B cell (primary cell): ENCODE results near the gene SNAPC4. TPM values are rescaled to one million over a fixed set of nuclear protein-coding genes. Genes with fewer than 3 reads are reported as not detected.
A peak's percentile ranks its signal among the peaks of the same experiment; 100 is the strongest.

ENCODE experiments used
- ATAC-seq: fragments of 200-7000 bp; cut with Tn5 transposase; one replicate; pipeline ENCODE4 v1.10.0; 2021; ENCODE audit warnings: low read depth, mild to moderate bottlenecking, moderate number of reproducible peaks, moderate library complexity
- CTCF ChIA-PET: fragments of 350-600 bp; sonication (Branson Sonifier 250); formaldehyde crosslinking; loops from one replicate; lab custom pipeline; 2021; ENCODE audit warnings: antibody characterized with exemption, inconsistent platforms; lab: Charles Lee
- POLR2A ChIA-PET: fragments of 350-600 bp; sonication (Branson Sonifier 250); formaldehyde crosslinking; loops from one replicate; lab custom pipeline; 2021; ENCODE audit warnings: antibody characterized with exemption; lab: Charles Lee
- DNase-seq: peaks from one replicate; pipeline ENCODE4 v3.0.0; 2013
- H2AFZ ChIP-seq: 2 replicates; pipeline ENCODE4 v1.6.1; 2012; ENCODE audit warnings: mild to moderate bottlenecking, low read depth, low read length; ENCODE audit not compliant: insufficient read depth, poor library complexity, severe bottlenecking
- H3K27ac ChIP-seq, 2 donors: 1 replicate in 1 of 2; 2 replicates in 1 of 2; pipeline ENCODE4 v1.5.1; 2012 to 2013; ENCODE audit warnings: low read length in 2 of 2, mild to moderate bottlenecking in 2 of 2, moderate library complexity in 1 of 2
- H3K27me3 ChIP-seq, 4 experiments: fragments of 200-600 bp in 1 of 4; sonication (generic) in 1 of 4; replicated peaks in 1 of 4; 1 replicate in 2 of 4; 2 replicates in 2 of 4; pipeline versions ENCODE4 v1.6.1 to v1.7.0; 2013 to 2016; ENCODE audit warnings: low read length in 3 of 4, mild to moderate bottlenecking in 2 of 4, mixed read lengths in 1 of 4, moderate library complexity in 1 of 4; ENCODE audit not compliant: insufficient read depth in 4 of 4, control insufficient read depth in 3 of 4; ENCODE audit errors: control extremely low read depth in 1 of 4
- H3K36me3 ChIP-seq, 2 experiments: replicated peaks in 1 of 2; 1 replicate in 1 of 2; 2 replicates in 1 of 2; pipeline versions ENCODE4 v1.6.1 to v1.7.1; 2013; ENCODE audit warnings: low read length in 1 of 2; ENCODE audit not compliant: insufficient read depth in 2 of 2, control insufficient read depth in 1 of 2; ENCODE audit errors: control extremely low read depth in 1 of 2, extremely low read depth in 1 of 2
- H3K4me1 ChIP-seq, 2 donors: fragments of 200-600 bp in 1 of 2; sonication (generic) in 1 of 2; 1 replicate in 1 of 2; 2 replicates in 1 of 2; pipeline versions ENCODE4 v1.5.1 to v1.6.1; 2013 to 2017; ENCODE audit warnings: low read length in 2 of 2; ENCODE audit not compliant: control insufficient read depth in 2 of 2, insufficient read depth in 2 of 2
- H3K4me2 ChIP-seq: replicated peaks from 2 replicates; pipeline ENCODE3; 2012; ENCODE audit warnings: mild to moderate bottlenecking, low read depth, low read length; ENCODE audit not compliant: poor library complexity, severe bottlenecking
- H3K4me3 ChIP-seq, 5 experiments: fragments of 200-600 bp in 1 of 5; sonication (generic) in 1 of 5; 1 replicate in 3 of 5; 2 replicates in 2 of 5; pipeline versions ENCODE4 v1.5.1 to v1.7.0; 2011 to 2016; ENCODE audit warnings: low read length in 4 of 5, mild to moderate bottlenecking in 4 of 5, low read depth in 2 of 5, control low read depth in 1 of 5, moderate library complexity in 1 of 5; ENCODE audit not compliant: insufficient read depth in 1 of 5; ENCODE audit errors: control extremely low read depth in 1 of 5, extremely low read depth in 1 of 5
- H3K79me2 ChIP-seq: fragments of 200-600 bp; sonication (generic); one replicate; pipeline ENCODE4 v1.6.0; 2016; ENCODE audit warnings: low read length; ENCODE audit not compliant: control insufficient read depth, insufficient read depth
- H3K9ac ChIP-seq: fragments of 200-600 bp; sonication (generic); 2 replicates; pipeline ENCODE4 v1.6.1; 2017; ENCODE audit warnings: mild to moderate bottlenecking, low read length, moderate library complexity
- H3K9me3 ChIP-seq, 3 donors: one replicate each; pipeline versions ENCODE4 v1.6.1 to v1.7.1; 2013; ENCODE audit warnings: low read length in 2 of 3; ENCODE audit not compliant: control insufficient read depth in 2 of 3, insufficient read depth in 1 of 3; ENCODE audit errors: control extremely low read depth in 1 of 3
- H4K20me1 ChIP-seq: 2 replicates; pipeline ENCODE4 v1.6.0; 2012; ENCODE audit warnings: mild to moderate bottlenecking, low read length; ENCODE audit not compliant: insufficient read depth, control insufficient read depth, poor library complexity, severe bottlenecking
- H3K27ac Mint-ChIP-seq: one replicate; pipeline ENCODE4 v1.8.0; 2021; ENCODE audit warnings: mixed read lengths
- H3K27me3 Mint-ChIP-seq: one replicate; pipeline ENCODE4 v1.8.0; 2021; ENCODE audit warnings: mixed read lengths
- H3K4me1 Mint-ChIP-seq: one replicate; pipeline ENCODE4 v1.8.0; 2021; ENCODE audit warnings: mixed read lengths
- H3K4me3 Mint-ChIP-seq: one replicate; pipeline ENCODE4 v1.8.0; 2021; ENCODE audit warnings: mixed read lengths
- H3K9me3 Mint-ChIP-seq: one replicate; pipeline ENCODE4 v1.8.0; 2022; ENCODE audit warnings: mixed read lengths; ENCODE audit not compliant: insufficient read depth
- CTCF ChIP-seq: fragments of 200-600 bp; IDR thresholded peaks from one replicate; pipeline ENCODE4 v1.8.0; 2022; ENCODE audit warnings: antibody characterized with exemption, mild to moderate bottlenecking
- EZH2 ChIP-seq: IDR thresholded peaks from 2 replicates; pipeline ENCODE4 v1.6.1; 2012; ENCODE audit warnings: borderline replicate concordance, low read depth, mild to moderate bottlenecking, moderate library complexity, low read length; ENCODE audit not compliant: insufficient read depth, poor library complexity, severe bottlenecking
- WGBS: methylation state at CpG from one replicate; pipeline ENCODE4 v1.1.5; 2013; ENCODE audit warnings: missing lambda C conversion rate; ENCODE audit not compliant: insufficient coverage; 5-methylcytosine and 5-hydroxymethylcytosine counted together
- intact Hi-C: fragments of 100-400 bp; cut with micrococcal nuclease; formaldehyde crosslinking; loops from one replicate; pipeline ENCODE4 v1.10.0; 2022
- polyA plus RNA-seq: library from polyadenylated mRNA; depleted of rRNA; stranded (reverse); fragments of >200 nt; gene quantifications from 2 replicates; pipeline ENCODE4 v1.2.3, GENCODE V29; 2012
- total RNA-seq, 2 donors: library from RNA; stranded (reverse); fragments of 120-200 nt in 1 of 2; gene quantifications; 1 replicate in 1 of 2; 2 replicates in 1 of 2; pipeline versions ENCODE4 v1.2.3 to v1.2.4, GENCODE V29; 2013 to 2022

SNAPC4 gene
- total and polyA plus RNA-seq, 2 donors (not counting 1 experiment from before 2014, with no cell fraction given): 13.1 to 15.6 TPM

GRCh38 chr9:136442265-136442664, 42.3 kb upstream of the SNAPC4 start:
- Histone ChIP-seq H3K4me1 (peaks cover 16 to 22% of the 10 kb centered on the region in 2 donors), H3K36me3 (peaks cover 2 to 40% of the 10 kb centered on the region in 2 experiments), H4K20me1 (peaks cover 37% of the 10 kb centered on the region), H3K27ac (no peak overlapping the region), H3K9me3 (no peaks in the 10 kb centered on the region), H3K4me2 (no peak overlapping the region), H2AFZ (no peak overlapping the region), H3K4me3 (no peak overlapping the region), H3K79me2 (peaks cover 23% of the 10 kb centered on the region), H3K9ac (no peak overlapping the region), H3K27me3 (no peaks in the 10 kb centered on the region)
- peaks cover 17% of the 10 kb centered on the region for H3K4me1 Mint-ChIP-seq
- intact Hi-C loops: no loop called here
- H3K27me3 Mint-ChIP-seq: no peaks in the 10 kb centered on the region
- H3K9me3 Mint-ChIP-seq: no peaks in the 10 kb centered on the region
- ChIA-PET CTCF (no interaction called here), POLR2A (no interaction called here)
- WGBS: 100% methylated on average over 3 of the region's 5 CpGs
- no peak for DNase-seq
- TF ChIP-seq EZH2: no peak
- TF ChIP-seq CTCF: no peak
- ATAC-seq: no peak
- H3K27ac Mint-ChIP-seq: no peak overlapping the region
- H3K4me3 Mint-ChIP-seq: no peak overlapping the region

DNA sequence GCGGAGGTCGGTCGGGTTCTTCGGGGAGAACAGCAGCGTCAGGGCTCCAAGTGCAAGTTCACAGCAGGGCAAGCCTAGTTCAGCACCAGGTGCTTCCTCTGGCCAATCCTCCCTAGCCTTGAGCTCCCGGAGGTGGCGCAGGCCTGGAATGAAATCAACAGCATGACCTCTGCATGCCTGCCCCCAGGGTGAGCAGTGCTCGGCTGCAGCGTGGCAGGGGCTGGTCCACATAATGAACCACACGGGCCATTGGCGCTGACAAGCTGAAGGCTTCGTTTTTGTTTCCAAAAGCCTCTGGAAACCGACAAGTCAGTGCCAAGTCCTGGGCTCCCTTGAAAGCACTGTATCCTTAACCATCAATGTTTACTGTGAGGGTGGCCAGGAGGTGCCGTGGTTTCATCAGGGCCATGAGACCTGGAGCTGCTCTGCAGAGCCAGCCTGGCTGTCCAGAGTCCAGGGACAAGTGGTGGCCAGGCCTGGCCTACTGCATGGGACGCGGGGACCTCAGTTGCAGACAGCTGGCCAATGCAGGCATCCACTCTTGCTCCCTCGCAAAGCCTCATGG, 41.8 kb upstream of the SNAPC4 start:
- H3K4me1 Mint-ChIP-seq: peaks cover 20% of the 10 kb centered on the region
- Histone ChIP-seq H3K79me2 (peaks cover 28% of the 10 kb centered on the region), H3K9me3 (no peaks in the 10 kb centered on the region), H3K36me3 (peaks cover 2 to 35% of the 10 kb centered on the region in 2 experiments), H3K27ac (no peak overlapping the region), H4K20me1 (peaks cover 42% of the 10 kb centered on the region), H3K27me3 (no peaks in the 10 kb centered on the region), H3K4me2 (no peak overlapping the region), H3K4me1 (peaks cover 21 to 27% of the 10 kb centered on the region in 2 donors), H2AFZ (no peak overlapping the region), H3K4me3 (no peak overlapping the region), H3K9ac (no peak overlapping the region)
- DNase-seq (no peak), ATAC-seq (no peak)
- no peak overlapping the region for H3K4me3 Mint-ChIP-seq
- peak overlapping the region; percentile 74 for H3K27ac Mint-ChIP-seq
- ChIA-PET CTCF (no interaction called here), POLR2A (no interaction called here)
- no peak for TF ChIP-seq CTCF
- TF ChIP-seq EZH2: no peak
- no peaks in the 10 kb centered on the region for H3K27me3 Mint-ChIP-seq
- H3K9me3 Mint-ChIP-seq: no peaks in the 10 kb centered on the region
- WGBS: 95% methylated on average over 17 of the region's 17 CpGs
- intact Hi-C loops: no loop called here
